Anterior cingulate cortex (tissue), 58 donors: Measurements from ENCODE around the gene LTBP1.

Experiments used
- DNase-seq, 58 donors: peaks; one replicate each; lab custom pipeline; 2025; lab: John Stamatoyannopoulos, UW

LTBP1 gene

GRCh38 chr2:33001823-33002222 is 55.1 kb downstream of the LTBP1 start:
- DNase-seq: no peak

GRCh38 chr2:33002863-33003262 is 56.1 kb downstream of the LTBP1 start:
- no peak for DNase-seq

DNA sequence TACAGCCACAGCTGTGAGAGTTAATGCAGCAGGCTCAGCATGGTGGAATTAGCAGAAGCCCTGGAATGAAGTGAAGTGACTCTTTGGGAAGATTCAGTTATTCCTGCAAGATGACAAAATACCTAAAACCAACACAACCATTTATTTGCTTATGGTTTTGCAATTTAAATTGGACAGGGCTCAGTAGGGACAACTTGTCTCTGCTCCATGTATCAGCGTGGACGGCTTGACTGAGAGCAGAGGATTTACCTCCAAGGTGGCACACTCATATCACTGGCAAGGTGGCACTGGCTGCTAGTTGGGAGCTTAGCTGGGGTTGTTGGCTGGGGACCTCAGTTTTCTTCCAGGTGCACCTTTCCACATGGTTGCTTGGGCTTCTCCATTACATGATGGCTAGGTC is 58.3 kb downstream of the LTBP1 start:
- no peak for DNase-seq

DNA sequence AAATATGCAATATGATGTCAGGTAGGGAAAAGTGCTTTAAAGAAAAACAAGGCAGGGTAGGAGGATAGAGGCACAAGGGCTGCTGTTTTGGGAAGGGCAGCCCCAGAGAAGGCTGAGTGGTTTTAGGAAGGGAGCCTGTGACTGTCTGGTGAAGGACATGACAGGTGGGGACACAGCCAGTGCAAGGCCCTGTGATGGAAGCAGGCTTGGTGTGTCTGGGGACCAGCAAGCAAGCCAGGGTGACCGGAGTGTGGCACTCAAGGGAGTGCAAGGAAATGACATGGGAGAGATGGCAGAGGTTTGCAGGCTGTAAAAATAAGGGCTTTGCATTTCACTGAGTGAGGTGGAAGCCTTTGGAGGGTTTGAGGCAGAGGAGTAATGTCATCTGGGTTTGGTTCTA is 62.0 kb downstream of the LTBP1 start:
- no peak for DNase-seq

- DNase-seq: no peak
Observed at GRCh38 chr2:33009249-33009648, 62.5 kb downstream of the LTBP1 start.

GRCh38 chr2:33011373-33011772 is 64.6 kb downstream of the LTBP1 start:
- no peak for DNase-seq

GRCh38 chr2:33011941-33012340 is 65.2 kb downstream of the LTBP1 start:
- DNase-seq: peak in 1 of 58 donors; percentile 32

GRCh38 chr2:33013684-33014110 is 66.9 kb downstream of the LTBP1 start:
- DNase-seq: no peak

DNA sequence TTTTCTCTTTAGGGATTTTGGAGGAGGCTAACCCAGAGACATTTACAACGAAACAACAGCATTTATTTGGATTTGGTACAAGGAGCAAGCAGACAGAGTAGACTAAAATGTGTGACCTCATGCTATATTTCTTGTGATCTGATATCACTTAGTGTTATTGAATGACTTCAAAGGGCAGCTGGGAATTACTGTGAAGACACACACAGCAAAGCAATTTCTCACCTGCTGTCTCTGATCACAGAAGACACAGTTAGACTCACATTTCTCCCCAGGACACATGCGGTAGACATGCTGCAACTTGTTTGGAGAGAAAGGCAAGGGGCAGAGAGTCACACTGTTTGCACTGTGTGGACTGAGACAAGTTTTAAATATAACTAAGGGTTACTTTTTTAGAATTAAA is 67.5 kb downstream of the LTBP1 start:
- no peak for DNase-seq

- no peak for DNase-seq
Observed at GRCh38 chr2:33015421-33016142, 68.8 kb downstream of the LTBP1 start.

GRCh38 chr2:33018271-33018670 is 71.5 kb downstream of the LTBP1 start:
- DNase-seq: no peak

- DNase-seq: no peak
Observed at GRCh38 chr2:33019796-33020195, 73.0 kb downstream of the LTBP1 start.

- DNase-seq: no peak
Observed at GRCh38 chr2:33020883-33021282, 74.1 kb downstream of the LTBP1 start.

DNA sequence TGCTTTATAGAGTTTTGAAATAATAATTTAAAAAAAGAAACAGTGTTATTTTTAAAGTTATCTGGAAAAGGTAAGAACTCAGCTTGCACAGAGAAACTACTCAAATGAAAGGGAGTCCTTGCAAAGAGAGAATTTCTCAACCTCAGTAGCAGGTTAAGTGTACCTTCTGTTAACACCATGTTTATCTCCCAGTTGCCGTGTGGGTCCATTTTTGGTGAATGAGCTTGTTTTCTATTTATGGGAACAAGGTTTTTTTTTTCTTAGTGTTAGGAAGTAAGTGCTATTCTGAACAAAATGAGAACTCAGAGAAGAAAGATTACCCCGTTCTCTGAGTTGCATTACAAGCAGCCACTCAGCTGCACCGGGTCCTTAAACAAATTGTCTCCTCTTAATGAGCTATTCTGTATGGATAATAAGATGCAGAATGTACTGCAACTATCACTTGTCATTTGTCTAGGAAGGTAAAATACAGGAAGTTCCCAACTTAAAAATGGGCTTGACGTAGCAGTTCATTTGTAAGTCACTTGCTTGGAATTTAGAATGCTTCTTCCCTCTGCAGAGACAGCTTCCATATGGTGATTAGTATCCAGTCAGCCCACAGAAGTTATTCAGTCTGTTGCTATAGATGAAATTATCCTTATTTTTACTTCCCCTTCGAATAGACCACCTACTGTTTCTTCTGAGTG is 74.9 kb downstream of the LTBP1 start:
- DNase-seq: no peak

GRCh38 chr2:33022395-33022985 is 75.7 kb downstream of the LTBP1 start:
- no peak for DNase-seq

DNA sequence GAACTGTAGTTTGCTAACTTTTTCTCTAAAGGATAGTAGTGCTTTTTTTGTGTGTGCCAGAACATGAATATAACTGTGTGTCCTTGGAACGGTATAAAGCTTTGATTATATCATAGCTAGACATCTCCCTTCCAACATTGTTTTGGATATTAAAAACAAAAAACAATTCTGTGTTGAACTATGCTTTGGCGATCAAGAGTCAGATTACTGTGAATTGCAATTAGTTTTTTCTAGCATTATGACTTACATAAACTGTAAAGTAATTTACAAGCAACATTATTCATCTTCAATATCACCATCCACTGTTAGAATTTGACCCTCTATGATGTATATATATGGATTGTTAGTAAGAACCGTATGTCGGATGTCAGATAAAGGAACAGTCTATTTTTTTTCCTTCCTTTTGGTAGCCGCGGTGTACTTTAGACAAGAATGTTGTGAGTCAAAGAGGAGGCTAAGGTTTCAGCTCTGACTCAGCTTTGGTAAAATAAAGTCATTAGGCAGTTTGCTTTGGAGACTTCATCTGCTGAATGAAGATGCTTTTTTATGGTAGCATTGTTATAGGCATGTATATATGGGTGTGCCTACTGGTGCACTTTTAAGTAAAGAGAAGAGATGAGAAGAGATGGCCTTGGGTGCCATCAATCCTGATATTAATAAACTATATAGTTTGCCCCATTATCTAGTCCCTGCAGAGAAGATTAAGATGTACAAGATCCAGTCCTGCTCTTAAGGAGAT is 76.4 kb downstream of the LTBP1 start:
- no peak for DNase-seq

DNA sequence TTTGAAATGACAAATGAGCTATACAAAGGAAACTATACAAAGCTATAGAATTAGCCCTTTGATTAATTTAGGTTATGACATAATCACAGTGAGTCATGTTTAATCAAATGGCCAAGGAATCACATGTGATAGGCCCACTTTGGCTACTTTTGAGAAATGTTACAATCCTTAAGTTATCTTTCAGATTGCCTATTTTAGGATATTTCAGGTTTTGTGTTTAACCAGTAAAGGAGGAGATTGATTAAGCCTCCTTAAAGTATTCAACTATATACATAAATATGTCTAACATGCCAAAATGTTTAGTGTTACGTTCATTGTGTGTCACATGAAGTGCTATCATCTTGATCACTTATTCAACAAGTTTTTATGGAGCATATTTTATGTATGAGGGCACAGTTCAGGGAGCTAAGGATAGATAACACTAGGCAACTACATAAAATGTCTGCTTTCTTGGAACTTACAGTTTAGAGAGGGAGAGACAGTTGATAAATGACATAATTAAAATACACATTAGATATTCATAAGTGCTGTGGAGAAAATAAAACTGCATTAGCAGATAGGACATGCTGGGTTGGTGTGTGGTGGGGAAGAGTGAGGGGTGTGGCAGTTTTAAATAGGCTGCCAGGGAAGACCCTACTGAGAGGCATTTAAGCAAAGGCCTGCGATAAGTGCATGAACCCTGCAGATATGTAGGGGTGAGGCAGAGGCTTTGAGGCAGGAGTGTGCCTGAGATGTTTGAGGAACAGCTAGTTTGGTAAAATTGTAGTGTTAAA is 77.2 kb downstream of the LTBP1 start:
- DNase-seq: no peak

DNA sequence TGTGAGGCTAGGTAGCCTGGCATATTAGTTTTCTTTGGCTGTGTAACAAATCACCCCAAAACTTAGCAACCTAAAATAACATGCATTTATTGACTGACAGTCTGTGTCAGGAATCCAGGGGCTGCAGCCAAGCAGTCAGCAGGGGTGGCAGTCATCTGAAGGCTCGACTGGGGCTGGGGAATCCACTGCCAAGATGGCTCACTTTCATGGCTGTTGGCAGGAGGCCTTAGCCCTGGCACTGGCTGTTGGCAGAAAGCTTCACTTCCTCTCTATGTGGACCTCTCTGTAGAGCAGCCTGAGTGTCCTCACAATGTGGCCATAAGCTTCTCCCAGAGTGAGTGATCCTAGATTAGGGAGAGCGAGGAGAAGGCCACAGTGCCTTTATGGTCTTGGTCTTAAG is 78.0 kb downstream of the LTBP1 start:
- no peak for DNase-seq

DNA sequence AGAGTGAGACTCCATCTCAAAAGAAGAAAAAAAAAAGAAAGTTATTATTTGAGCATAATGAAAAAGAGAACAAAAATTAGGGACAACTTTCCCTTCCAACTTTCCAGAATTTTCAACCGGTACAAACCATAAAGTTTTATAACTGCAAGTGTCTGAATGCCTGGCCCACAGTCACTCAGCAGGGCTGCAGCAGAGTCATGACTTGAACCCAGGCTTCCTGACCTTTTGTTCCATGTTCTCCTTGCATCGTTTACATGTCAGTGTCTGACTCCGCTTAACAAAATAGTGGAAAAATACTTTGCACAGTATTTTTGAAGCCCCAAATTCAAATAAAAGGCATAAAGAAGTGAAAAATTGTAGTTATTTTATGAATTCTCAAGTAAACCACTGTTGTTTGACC is 82.7 kb downstream of the LTBP1 start:
- no peak for DNase-seq

DNA sequence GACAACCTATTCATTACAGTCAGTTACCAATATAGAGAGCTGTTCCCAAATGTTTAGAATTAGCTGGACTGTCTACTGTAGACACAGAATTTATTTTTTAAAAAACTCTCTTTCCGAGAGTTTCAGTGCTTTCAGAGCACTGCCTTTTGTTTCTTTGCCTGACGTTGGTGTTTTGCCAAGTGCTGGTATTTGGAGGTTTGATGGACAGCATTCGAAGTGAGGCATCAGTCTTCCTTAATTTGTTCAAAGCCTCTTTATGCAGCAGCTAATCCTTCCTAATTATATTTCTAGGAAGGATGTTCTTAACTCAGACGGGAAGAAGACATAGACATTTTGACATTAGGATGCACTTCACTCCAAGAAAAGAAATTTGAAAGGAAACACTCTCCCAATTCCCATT is 83.2 kb downstream of the LTBP1 start:
- no peak for DNase-seq
